ENCODE measurements around the gene KANSL1. TPM values are rescaled to one million over a fixed set of nuclear protein-coding genes. Genes with fewer than 3 reads are reported as not detected.

KANSL1 gene
- total and polyA plus RNA-seq, 8 donors: 24.6 to 86.6 (median 48.2) TPM

- WGBS, 2 donors: 13 to 15% methylated on average over 1 of the region's 1 CpG
These were observed 146.3 kb downstream of the KANSL1 start for GRCh38 chr17:46046957-46047356.

GRCh38 chr17:46045639-46046038 lies 147.6 kb downstream of the KANSL1 start:
- ATAC-seq (peak in 2 of 4 donors; percentile 3 to 4), FAIRE-seq (no peak), DNase-seq (no peak)
- peaks cover 41 to 66% (median 50%) of the 10 kb centered on the region in 3 donors for H3K4me1 ChIP-seq
- no peak overlapping the region for H3K4me3 ChIP-seq
- H3K27me3 ChIP-seq: no peaks in the 10 kb centered on the region
- H3K27ac ChIP-seq: peak overlapping the region in 2 of 4 donors; percentile 74 to 79
- intact Hi-C loops (cut with DNase I): no loop called here
- no peak for TF ChIP-seq CTCF (IDR thresholded peaks at IDR 0.05)
- no peaks in the 10 kb centered on the region for H3K9me3 ChIP-seq
- peaks cover 0 to 19% (median 9%) of the 10 kb centered on the region in 3 donors for H3K36me3 ChIP-seq
- WGBS, 2 donors: 76 to 79% methylated on average over 3 of the region's 3 CpGs

More at GRCh38 chr17:46046957-46047356, 146.3 kb downstream of the KANSL1 start:
- intact Hi-C loops (cut with DNase I): no loop called here
- H3K4me1 ChIP-seq: peaks cover 43 to 66% (median 54%) of the 10 kb centered on the region in 3 donors
- H3K27me3 ChIP-seq: no peaks in the 10 kb centered on the region
- DNase-seq (no peak), FAIRE-seq (no peak), ATAC-seq (peak in 2 of 4 donors; percentile 15 to 23)
- no peaks in the 10 kb centered on the region for H3K9me3 ChIP-seq
- TF ChIP-seq CTCF (IDR thresholded peaks at IDR 0.05): no peak
- peaks cover 0 to 19% (median 9%) of the 10 kb centered on the region in 3 donors for H3K36me3 ChIP-seq
- H3K4me3 ChIP-seq: no peak overlapping the region
- peak overlapping the region in 2 of 4 donors; percentile 74 to 79 for H3K27ac ChIP-seq

- TF ChIP-seq CTCF (IDR thresholded peaks at IDR 0.05): no peak
- Histone ChIP-seq H3K4me1 (peaks cover 45 to 72% (median 51%) of the 10 kb centered on the region in 3 donors), H3K36me3 (peaks cover 0 to 15% (median 9%) of the 10 kb centered on the region in 3 donors), H3K9me3 (no peaks in the 10 kb centered on the region), H3K4me3 (no peak overlapping the region), H3K27me3 (no peaks in the 10 kb centered on the region), H3K27ac (peak overlapping the region in 2 of 4 donors; percentile 2 to 79)
- ATAC-seq (no peak), DNase-seq (no peak), FAIRE-seq (no peak)
- WGBS, 2 donors: 28 to 31% methylated on average over 2 of the region's 2 CpGs
- intact Hi-C loops (cut with DNase I): no loop called here
These were observed 148.2 kb downstream of the KANSL1 start for GRCh38 chr17:46044989-46045388.

GRCh38 chr17:46044286-46044928 lies 148.8 kb downstream of the KANSL1 start:
- FAIRE-seq (peak; percentile 83), ATAC-seq (peak; percentile 78 to 86 (median 84)), DNase-seq (peak in 4 of 6 donors; percentile 59 to 86 (median 81))
- Histone ChIP-seq H3K27ac (peak overlapping the region; percentile 1 to 79 (median 50)), H3K27me3 (no peaks in the 10 kb centered on the region), H3K36me3 (peaks cover 0 to 10% (median 9%) of the 10 kb centered on the region in 3 donors), H3K4me1 (peaks cover 45 to 78% (median 51%) of the 10 kb centered on the region in 3 donors), H3K4me3 (no peak overlapping the region), H3K9me3 (no peaks in the 10 kb centered on the region)
- intact Hi-C loops (cut with DNase I): no loop called here
- WGBS, 2 donors: 28 to 33% methylated on average over 5 of the region's 5 CpGs
- peak; percentile 68 to 77 (median 72) for TF ChIP-seq CTCF (IDR thresholded peaks at IDR 0.05)

- peaks cover 0 to 15% (median 12%) of the 10 kb centered on the region in 3 donors for H3K36me3 ChIP-seq
These were observed 149.6 kb downstream of the KANSL1 start for GRCh38 chr17:46043606-46044005.

More at GRCh38 chr17:46043606-46044005, 149.6 kb downstream of the KANSL1 start:
- no peaks in the 10 kb centered on the region for H3K9me3 ChIP-seq
- 69 to 84% methylated on average over 3 of the region's 3 CpGs for WGBS, 2 donors
- H3K27ac ChIP-seq: peak overlapping the region in 3 of 4 donors; percentile 1 to 79 (median 66)
- no peak for FAIRE-seq
- no peak for ATAC-seq
- no peaks in the 10 kb centered on the region for H3K27me3 ChIP-seq
- no peak overlapping the region for H3K4me3 ChIP-seq
- no peak for DNase-seq
- intact Hi-C loops (cut with DNase I): no loop called here
- TF ChIP-seq CTCF (IDR thresholded peaks at IDR 0.05): no peak
- H3K4me1 ChIP-seq: peaks cover 45 to 80% (median 51%) of the 10 kb centered on the region in 3 donors

All from pancreas (tissue), 10 donors.